CD4-positive, alpha-beta T cell treated with Interleukin-21 for 1 hour (primary cell): ENCODE results near the gene PIGA.

Experiments
- DNase-seq: peaks from one replicate; pipeline ENCODE4 v3.0.0-alpha.2; 2020

PIGA gene, protein sequence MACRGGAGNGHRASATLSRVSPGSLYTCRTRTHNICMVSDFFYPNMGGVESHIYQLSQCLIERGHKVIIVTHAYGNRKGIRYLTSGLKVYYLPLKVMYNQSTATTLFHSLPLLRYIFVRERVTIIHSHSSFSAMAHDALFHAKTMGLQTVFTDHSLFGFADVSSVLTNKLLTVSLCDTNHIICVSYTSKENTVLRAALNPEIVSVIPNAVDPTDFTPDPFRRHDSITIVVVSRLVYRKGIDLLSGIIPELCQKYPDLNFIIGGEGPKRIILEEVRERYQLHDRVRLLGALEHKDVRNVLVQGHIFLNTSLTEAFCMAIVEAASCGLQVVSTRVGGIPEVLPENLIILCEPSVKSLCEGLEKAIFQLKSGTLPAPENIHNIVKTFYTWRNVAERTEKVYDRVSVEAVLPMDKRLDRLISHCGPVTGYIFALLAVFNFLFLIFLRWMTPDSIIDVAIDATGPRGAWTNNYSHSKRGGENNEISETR

DNA sequence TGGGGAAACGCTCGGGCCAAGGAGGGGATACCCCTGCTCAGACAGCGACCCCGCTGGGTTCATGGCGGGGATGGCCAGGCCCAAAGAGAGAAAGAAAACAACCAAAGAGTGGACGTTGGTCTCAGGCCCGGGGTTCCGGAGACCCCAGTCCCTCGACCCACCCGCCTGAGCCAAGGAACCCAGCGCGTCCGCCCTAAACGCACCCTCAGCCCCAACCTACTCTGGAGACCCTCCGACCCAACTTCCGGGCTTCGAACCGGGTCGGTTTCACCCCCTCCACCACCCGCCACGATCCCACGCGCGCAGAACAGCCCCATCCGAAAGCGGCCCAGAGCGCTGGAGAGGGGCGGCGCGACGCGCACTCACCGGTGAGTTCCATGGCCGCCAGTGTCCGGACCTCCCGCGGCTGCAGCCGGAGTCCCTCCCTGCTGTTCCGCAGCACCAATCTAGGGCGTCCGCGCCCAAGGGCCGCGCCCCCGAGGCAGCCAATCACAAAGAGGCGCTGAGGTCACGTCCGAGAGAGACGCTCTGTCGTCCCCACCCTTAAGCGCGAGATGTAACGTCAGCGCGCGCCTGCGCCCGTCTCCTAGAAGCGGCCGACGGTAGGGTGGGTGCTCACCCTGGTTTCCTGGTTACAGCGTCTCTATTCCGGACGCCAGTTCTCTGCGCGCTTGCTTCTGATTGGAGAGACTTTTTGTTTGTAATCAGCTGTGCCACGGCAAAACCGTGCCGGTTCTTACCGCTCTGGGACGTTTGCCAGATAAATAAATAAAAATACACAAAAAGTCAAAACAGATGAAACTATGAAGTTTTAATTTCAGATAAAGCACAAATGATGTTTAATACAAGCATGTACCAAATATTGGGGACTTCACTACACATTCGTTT, at the start of gene PIGA:
Gene PIGA, minus strand, starts transcription at position 389 of the 888 bp plus-strand sequence. CDS start 3,593 bp downstream, outside the sequence.
- DNase-seq, result peak; percentile 95

DNA sequence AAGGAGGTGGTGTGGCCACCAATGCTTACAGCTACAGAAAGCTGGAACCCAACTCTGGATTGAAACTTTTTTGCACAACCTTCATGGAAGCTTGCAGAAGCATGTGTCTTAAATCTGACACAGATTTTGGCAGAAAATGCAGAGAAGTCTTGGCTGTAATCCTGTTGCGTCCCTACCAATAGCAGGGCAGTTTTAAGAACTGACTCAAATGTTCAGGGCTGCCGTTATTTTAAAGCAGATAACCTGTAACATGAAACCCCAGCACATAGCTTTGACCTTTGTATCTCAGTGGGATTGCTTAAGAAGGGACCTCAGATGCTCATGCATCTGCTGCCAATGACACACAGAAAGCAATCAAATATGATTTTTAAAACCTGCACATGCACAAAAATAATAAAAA, 49.0 kb upstream of the PIGA start, which contains the start of gene VEGFD:
Gene VEGFD, minus strand, starts transcription at position 110 of the 400 bp plus-strand sequence. CDS start 467 bp downstream, outside the sequence.
- DNase-seq, result no peak

DNA sequence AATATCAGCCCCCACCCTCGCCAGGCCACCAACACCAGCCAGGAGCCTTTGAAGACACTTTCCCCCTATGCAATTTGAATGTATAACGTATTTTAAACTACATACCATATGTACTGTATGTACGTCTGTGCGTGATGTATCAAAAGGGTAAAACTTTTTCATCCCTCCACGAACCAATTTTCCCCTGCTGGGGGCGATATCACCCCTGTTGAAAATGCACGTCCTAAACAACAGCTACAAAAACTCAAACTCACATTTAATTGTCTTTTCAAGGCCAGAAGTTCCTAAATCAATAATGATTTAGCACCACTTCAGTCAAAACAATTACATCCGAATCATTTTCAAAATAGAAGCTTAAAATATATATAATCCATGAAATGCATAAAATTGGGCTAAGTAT, 47.5 kb upstream of the PIGA start:
- DNase-seq, result no peak

DNA sequence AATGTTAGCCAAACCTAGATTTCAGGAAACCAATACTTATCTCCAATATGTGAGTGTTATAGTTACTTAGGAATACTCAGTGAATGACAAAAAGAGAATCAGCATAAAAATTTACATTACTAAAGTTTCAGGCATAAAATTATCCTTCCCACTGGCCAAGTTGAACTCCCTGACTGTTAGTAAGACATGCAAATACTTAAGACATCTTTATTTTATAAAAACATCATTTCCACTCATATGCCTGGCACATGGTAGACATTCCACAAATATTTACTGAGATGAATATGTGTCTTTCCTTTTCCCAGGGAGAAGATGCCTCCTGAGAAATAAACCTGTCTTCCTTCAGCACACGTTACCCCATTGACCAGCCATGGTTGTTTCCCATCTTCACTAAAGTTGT, 41.6 kb upstream of the PIGA start:
- no peak for DNase-seq

DNA sequence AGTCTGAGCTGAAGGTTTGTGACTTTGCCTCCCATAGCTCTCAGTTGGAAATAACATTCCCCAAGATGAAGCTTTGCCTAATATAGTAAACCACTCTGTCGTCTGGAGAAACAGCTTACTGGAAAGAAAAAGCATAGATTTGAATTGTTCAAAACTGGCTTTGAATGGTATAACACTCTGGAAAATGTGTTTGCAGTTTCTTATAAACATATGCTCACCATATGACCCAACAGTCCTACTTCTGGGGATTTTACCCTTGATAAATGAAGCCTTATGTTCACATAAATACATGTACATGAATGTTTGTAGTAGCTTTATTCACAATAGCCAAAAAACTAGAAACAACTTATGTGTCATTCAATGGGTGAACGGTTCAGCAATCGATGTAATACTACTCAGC, 38.7 kb upstream of the PIGA start:
- DNase-seq, result no peak

DNA sequence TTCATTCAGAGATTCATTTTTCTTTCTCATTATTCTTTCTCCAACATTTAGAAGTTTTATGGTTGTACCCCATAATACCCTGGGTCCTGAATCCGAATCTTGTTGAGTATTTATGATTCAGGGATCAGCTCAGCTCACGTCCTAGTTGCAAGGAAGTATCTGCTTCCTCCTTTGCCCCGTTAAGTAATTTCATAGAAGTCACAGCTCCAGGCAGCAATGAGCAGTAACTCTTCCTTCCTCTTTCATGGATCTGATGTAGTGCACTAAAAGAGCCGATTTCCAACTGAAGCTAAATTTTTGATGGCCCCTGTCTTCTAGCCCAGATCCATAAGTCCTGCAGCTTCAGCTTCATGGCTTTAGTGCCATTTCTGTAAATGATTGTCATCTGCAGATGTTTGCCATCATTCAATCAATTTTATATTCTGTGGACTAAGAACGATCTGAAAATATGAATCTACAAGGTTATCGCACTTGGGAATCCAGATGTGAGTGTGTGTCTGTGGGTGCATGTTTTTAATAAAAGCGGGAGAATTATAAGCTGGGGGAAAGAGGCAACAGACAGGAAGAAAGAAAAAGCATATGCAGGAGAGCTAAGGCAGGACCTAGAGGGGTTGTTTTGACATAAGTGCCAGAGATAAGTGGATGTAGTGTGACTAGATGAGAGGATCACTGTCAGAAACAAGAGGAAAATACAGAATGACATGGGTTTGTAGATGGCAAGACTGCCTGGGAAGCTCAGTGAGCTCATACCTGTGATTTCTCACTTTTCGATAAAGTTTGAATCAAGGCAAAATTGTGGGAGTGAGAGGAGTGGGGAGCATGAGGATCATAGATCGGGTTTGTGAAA, 31.4 kb upstream of the PIGA start:
- no peak for DNase-seq

DNA sequence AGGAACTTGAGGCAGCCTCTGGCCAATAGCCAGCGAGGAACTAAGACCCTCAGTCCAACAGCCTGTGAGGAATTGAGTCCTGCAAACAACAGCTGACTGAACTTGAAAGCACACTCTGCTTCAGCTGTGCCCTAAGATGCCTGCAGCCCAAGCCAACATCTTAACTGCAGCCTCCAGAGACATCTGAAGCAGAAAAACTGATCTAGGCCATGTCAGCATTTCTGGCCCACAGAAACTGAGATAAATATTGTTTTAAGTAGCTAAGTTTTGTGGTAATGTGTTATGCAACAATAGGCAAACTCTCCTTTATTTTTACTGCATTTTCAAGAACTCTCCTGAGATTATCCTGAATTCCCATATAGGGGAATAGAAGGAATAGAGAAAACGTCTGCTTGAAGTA, 24.4 kb upstream of the PIGA start:
- no peak for DNase-seq

DNA sequence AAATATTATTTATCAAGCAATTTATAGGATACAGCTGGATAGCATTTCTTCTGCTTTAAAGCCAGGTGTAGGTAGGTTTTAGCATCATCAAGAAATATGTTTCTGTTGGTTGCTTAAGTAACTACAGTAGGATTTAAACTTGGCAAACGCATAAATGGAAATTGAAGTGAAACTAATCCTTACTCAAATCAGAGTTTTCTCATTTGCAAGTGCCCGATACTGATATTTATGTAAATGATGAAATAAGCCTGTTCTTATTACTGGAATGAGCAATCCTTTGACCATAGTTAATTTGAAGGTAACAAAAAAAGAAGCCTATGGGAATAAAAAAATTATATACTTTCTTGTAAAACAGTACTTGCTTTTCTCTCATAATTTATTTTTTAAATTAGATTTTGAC, 23.2 kb upstream of the PIGA start:
- DNase-seq, result no peak

DNA sequence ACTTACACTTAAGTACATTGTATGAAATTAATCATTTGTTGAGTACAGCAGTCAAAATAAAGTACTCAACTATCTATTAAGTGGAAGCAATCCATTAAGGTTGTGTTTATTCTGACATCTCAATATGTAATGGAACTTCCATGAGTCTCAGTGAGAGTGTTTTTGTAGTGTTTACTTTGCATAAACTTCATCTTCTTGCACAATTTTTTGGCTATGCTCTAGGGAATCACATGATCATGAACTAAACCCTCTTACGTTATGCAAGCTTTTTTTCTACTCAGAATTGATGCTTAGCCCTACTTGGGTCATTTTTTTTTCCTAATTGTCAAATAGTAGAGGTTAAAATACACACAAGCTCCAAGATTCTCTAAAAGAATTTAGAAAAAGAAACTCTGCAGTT, 21.1 kb upstream of the PIGA start:
- DNase-seq, result no peak

DNA sequence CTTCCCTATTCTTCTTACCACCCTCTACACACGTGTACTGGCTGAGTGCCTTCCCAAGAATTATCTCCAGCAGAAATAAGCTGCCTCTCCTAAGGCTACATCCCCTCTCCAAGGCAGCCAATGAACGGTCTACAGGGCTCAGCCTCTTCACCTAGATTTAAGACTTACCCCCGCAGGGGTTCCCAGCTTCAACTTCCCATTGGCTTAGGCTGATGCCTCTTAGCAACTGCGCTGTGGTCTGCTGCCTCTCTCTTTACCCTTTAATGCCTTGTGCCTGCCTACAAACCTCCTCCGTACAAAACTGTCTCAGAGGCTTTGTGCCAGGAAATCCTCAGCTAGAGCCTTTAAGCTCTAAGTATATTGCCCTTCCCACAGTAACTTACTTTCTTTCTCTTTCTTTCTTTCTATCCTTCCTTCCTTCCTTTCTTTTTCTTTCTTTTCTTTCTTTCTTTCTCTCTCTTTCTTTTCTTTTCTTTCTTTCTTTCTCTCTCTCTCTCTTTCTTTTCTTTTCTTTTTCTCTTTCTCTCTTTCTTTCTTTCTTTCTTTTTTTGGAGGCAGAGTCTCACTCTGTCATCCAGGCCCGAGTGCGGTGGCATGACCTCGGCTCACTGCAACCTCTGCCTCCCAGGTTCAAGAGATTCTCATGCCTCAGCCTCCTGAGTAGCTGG, 15.1 kb upstream of the PIGA start:
- no peak for DNase-seq

DNA sequence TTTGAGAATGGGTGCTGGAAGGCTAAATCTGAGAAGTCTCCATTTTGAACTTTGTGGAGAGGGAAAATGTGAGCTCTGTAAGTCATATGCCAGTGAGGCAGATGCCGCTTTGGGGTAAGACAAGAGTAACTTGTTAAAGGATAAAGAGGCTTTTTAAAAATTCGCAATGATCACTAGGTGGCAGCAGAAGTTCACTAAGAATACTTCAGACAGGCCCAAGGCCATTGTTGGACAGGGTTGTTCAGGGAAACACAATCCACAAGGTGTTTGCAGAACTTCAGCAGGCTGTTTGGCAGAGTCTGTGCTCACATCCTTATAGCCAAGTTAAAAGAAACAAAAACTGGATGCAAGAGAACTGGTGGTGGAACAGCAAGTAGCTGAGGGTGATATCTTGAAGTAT, 13.7 kb upstream of the PIGA start:
- peak; percentile 34 for DNase-seq

DNA sequence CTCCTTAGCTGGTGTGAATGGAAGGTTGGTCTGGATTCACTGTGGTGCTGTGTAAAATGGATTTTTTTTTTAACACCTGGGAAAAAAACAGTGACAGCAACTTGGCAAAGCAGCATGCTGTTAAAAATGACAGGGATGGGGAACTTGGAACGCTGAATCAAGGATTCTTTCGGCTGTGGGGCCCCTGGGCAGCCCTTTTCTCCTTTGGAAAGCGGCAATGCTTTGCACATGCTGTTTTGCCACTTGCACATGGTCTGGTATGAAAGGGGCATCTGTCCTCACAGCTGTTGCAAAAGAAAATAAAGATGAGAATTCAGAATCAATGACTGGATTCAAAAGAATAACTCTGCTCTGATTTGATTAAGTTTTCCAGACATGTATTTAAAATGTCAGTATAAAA, 10.7 kb upstream of the PIGA start:
- no peak for DNase-seq

DNA sequence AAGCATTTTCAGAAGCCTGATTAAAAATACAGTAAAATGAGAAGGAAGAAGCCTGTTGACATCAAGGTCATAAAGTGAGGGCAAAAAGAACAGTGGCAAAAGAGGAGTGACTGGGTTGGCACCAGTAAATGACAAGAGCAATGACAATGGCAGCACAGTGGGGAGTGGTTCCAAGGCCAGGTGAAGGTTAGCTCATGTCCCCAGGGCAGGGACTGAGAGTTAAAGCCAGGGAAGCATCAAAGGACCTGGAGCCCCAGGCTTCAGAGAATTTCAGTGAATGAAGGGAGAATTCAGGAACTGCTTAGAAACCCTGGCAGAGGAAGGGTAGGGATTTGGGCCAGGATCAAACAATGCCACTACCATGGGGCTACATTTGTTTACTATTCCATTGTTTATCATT, 8.8 kb upstream of the PIGA start:
- no peak for DNase-seq

DNA sequence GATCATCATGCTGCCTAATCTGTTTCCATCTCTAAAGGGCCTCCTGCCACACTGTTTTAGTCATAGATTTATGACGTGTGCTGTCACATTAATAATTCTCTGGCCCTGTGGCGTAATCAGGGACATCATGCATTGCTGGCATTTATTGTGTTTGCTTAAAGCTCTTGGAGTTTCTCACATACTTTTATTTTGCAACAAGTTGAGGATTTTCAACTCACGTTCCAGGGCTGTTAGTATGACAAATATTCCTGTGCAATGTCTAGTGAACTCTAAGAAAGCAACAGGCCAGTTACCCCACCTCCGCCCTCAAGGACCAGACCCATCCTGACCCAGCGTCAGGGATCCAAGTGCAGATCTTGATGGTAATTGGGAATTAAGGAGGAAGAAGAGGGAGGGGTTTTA, 7.8 kb upstream of the PIGA start:
- DNase-seq, result no peak

DNA sequence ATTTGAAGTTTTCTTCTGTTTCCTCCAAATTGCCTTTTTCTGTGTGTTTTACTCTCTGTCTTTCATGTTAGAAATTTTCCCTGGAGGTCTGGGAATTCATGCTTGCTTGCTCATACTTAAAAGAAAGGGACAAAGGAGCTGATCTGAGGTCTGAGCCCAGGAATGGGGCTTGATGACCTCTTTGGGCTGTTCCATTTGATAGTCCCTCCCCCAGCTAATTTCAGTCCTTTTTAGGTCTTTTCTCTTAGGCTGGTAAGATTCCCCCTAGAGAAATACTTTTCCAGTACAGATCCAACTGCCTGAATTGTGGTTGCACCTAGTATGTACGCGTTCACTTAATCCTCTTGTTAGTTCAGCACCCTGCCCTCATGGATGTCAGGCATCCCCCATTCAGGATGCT, 5.5 kb upstream of the PIGA start:
- DNase-seq, result no peak

DNA sequence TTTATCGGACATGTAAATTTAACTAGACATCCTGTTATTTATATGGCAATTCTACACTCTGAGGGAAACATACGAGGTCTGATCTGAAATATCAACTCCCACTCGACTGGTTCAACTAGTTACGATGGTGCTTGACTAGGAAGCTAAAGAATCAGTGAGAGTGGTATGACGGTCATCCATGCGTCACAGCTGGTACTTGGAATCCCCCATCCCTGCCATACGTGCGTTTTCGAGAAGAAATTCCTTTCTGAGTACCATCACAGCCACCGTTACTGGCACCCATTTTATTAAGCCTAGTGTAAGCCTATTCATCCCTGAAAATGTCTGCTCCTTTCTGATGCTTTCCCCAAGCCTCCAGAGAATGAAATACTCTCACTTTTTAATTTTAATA, 695 bp upstream of the PIGA start:
- peak; percentile 75 for DNase-seq

DNA sequence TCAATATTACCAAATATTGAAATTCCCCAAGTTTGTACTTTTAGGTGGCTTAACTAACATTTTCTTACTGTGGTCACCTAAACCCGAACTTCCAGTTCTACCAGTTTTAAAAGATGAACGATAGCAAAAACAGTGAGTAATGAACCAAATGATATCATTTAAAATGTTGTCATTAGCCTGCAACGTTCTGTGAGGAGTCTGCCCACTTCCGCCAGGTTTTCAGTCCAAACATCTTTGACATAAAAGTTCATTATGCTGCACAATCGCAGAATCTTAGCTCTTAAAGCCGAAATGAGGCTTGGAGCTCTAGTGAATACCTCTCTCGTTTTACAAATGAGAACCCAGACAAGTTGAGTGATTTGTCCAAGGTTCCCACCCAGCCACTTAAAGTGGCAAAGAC, 762 bp downstream of the PIGA start:
- DNase-seq, result peak; percentile 49

DNA sequence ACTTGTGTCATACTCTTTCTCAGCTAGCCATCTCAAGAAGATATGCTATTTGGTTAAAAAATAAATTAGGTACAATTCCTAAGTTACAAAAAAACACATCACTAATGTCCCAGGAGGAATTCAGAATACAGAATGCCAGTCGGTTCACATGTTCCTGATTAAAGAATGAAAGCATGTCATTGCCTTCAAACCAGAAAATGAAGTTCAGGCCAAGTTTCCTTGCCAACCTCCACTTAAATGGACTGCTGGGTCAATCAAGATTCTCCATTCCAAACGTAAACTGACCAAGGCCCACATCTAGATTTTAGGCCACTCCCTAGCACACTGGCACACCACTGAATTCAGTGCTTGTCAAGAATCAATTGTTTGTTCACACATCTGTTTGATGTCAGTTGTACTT, 6.5 kb downstream of the PIGA start:
- no peak for DNase-seq

DNA sequence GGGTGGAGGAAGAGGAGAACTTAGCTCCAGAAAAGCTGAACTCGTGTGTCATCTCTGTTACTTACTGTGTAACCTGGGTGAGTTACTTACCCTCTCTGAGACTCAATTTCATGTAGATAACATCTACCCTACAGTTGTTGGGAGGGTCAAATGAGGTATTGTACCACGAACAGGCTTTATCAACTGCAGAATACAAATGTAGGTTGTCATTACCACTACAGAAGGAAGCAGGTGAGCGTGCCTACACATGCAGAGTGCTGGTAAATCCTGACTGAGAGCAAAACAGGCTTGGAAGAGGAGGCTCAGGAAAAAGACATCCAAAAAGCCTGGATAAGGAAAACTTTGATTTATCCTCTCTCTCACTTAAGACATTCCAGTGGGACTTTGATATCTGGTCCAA, 7.2 kb downstream of the PIGA start:
- DNase-seq, result no peak

DNA sequence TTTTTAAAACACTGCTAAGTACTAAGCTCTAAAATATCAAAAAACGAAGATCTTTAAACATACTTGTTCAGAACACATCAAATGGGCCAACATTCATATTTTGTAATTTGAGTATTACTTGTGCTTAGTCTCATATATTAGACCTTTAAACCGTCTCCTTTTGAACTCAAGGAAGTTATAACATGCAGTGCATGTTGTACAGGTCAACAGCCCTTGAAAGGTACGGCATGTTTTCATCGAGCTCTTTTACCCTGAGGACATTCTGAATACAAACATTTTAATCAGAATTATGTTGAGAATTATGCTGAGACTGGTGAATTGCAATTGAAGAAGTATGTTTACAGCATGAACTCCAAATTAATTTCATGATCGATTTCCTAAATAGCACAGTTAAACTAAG, 12.9 kb downstream of the PIGA start:
- no peak for DNase-seq

DNA sequence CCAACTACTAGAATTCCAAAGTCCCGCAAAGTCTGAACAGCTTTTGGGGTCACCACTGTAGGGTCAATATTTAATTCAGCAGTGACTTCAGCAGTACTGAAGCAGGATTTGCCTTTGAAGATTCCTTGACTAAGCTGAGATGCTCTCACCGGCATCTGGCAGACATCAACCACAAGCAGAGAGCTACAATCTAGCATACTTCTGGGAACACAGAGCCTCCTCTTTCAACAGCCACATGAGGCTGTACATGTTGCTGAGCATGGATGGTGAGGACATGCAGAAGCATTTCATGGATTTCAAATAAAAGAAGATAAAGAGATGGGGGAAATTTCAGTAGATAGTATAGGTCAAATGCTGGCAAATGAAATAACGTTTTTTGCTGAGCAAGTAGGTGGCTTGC, 13.3 kb downstream of the PIGA start:
- DNase-seq, result no peak

DNA sequence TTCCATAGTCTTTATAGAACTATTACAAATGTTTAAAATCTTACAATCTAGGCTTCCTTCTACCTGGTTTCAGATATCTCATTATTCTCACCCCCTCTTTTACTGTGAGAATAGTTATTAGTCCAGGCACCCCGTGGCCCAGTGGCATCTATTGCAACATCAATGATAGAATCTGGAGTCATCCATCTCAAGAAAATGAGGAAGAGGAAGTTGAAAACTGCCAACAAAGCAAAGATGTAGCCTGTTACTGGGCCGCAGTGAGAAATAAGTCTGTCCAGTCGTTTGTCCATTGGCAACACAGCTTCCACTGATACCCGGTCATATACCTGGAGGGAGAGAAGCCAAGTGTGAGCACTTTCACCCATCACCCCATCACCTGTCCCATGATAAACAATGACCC, 13.9 kb downstream of the PIGA start:
- no peak for DNase-seq
